Dorsolateral prefrontal cortex (tissue), 118 donors: ENCODE data around the gene LRRC8A. TPM values are rescaled to one million over a fixed set of nuclear protein-coding genes. Genes with fewer than 3 reads are reported as not detected.

ENCODE experiments used
- total RNA-seq, 120 experiments: library from RNA; stranded (reverse); gene quantifications; one replicate each; pipeline versions ENCODE4 v1.2.3 to v1.2.4, GENCODE V29; 2022

Gene LRRC8A
- total RNA-seq, 120 experiments from 2014 or later, result 63.8 to 213 (median 95.1) TPM

Other genes starting within 250 kb of the LRRC8A start
- 10 to 100 TPM in 118 of 120 experiments, 1 to 10 TPM in 2; 9.3 to 27.2 (median 15.5) TPM for gene DYNC2I2, start 225.3 kb upstream of the LRRC8A start, total RNA-seq
- 100 to 1,000 TPM; 147 to 261 (median 187) TPM for gene SET, start 192.9 kb upstream of the LRRC8A start, total RNA-seq
- 1 to 10 TPM; 1.0 to 8.5 (median 3.1) TPM for gene PKN3, start 179.6 kb upstream of the LRRC8A start, total RNA-seq
- 1 to 10 TPM; 1.9 to 8.9 (median 4.8) TPM for gene ZDHHC12, start 158.0 kb upstream of the LRRC8A start, total RNA-seq
- gene ZER1, start 110.2 kb upstream of the LRRC8A start, total RNA-seq, result 100 to 1,000 TPM in 117 of 120 experiments, 10 to 100 TPM in 3; 87.6 to 198 (median 135) TPM
- 10 to 100 TPM; 32.1 to 59.0 (median 40.5) TPM for gene TBC1D13, start 94.9 kb upstream of the LRRC8A start, total RNA-seq
- 10 to 100 TPM; 20.4 to 57.3 (median 35.8) TPM for gene ENDOG, start 63.6 kb upstream of the LRRC8A start, total RNA-seq
- 10 to 100 TPM; 26.9 to 97.3 (median 42.1) TPM for gene SPOUT1, start 52.3 kb upstream of the LRRC8A start, total RNA-seq
- 10 to 100 TPM; 22.3 to 55.0 (median 36.5) TPM for gene KYAT1, start 183 bp upstream of the LRRC8A start, total RNA-seq
- 100 to 1,000 TPM in 1 of 120 experiments, 10 to 100 TPM in 118, 1 to 10 TPM in 1; 8.8 to 113 (median 34.2) TPM for gene PHYHD1, start 38.8 kb downstream of the LRRC8A start, total RNA-seq
- gene DOLK, start 65.5 kb downstream of the LRRC8A start, total RNA-seq, result 10 to 100 TPM in 23 of 120 experiments, 1 to 10 TPM in 97; 3.6 to 13.2 (median 8.4) TPM
- 10 to 100 TPM; 23.7 to 70.4 (median 41.1) TPM for gene NUP188, start 65.6 kb downstream of the LRRC8A start, total RNA-seq
- 100 to 1,000 TPM; 128 to 337 (median 194) TPM for gene SH3GLB2, start 146.2 kb downstream of the LRRC8A start, total RNA-seq
- 10 to 100 TPM; 33.8 to 76.4 (median 47.9) TPM for gene MIGA2, start 154.5 kb downstream of the LRRC8A start, total RNA-seq
- gene DOLPP1, start 199.0 kb downstream of the LRRC8A start, total RNA-seq, result 10 to 100 TPM in 118 of 120 experiments, 1 to 10 TPM in 2; 9.9 to 26.6 (median 16.5) TPM
- gene CRAT, start 228.7 kb downstream of the LRRC8A start, total RNA-seq, result 10 to 100 TPM; 32.6 to 71.0 (median 47.5) TPM
- gene PTPA, start 229.3 kb downstream of the LRRC8A start, total RNA-seq, result 100 to 1,000 TPM; 149 to 296 (median 203) TPM